RWPE2 (cell line): Measurements from ENCODE around the gene SLC9A7.

Source experiments
- ATAC-seq: fragments of 200-7000 bp; cut with Tn5 transposase; 3 replicates; pipeline ENCODE4 v1.9.1; 2021; ENCODE audit warnings: low read depth
- DNase-seq: peaks from one replicate; pipeline ENCODE4 v3.0.0-alpha.2; 2020; ENCODE audit warnings: low spot score
- H3K27ac ChIP-seq: fragments of 450-650 bp; 2 replicates; pipeline ENCODE4 v1.5.1; 2017; ENCODE audit warnings: mild to moderate bottlenecking; ENCODE audit not compliant: poor library complexity, severe bottlenecking
- H3K27me3 ChIP-seq: fragments of 250-450 bp; sonication (Bioruptor Pico); 2 replicates; pipeline ENCODE4 v1.5.1; 2021; ENCODE audit warnings: mild to moderate bottlenecking, moderate library complexity; ENCODE audit not compliant: insufficient read depth, poor library complexity, severe bottlenecking
- H3K36me3 ChIP-seq: fragments of 250-450 bp; sonication (Bioruptor Pico); 2 replicates; pipeline ENCODE4 v1.5.1; 2020; ENCODE audit warnings: low read depth, mild to moderate bottlenecking, moderate library complexity
- H3K4me1 ChIP-seq: fragments of 250-450 bp; sonication (Bioruptor Pico); 2 replicates; pipeline ENCODE4 v1.5.1; 2021; ENCODE audit warnings: mild to moderate bottlenecking, moderate library complexity; ENCODE audit not compliant: insufficient read depth, poor library complexity, severe bottlenecking
- H3K4me3 ChIP-seq: fragments of 250-450 bp; sonication (Bioruptor Pico); 2 replicates; pipeline ENCODE4 v1.5.1; 2021; ENCODE audit warnings: mild to moderate bottlenecking, moderate library complexity; ENCODE audit not compliant: severe bottlenecking
- H3K9me3 ChIP-seq: fragments of 250-450 bp; sonication (Bioruptor Pico); 2 replicates; pipeline ENCODE4 v1.5.1; 2021; ENCODE audit warnings: mild to moderate bottlenecking, moderate library complexity; ENCODE audit not compliant: severe bottlenecking
- CTCF ChIP-seq: fragments of 450-650 bp; IDR thresholded peaks from one replicate; pipeline ENCODE4 v1.5.1; 2017; ENCODE audit warnings: mild to moderate bottlenecking, moderate library complexity; ENCODE audit not compliant: poor library complexity, severe bottlenecking

SLC9A7 gene

GRCh38 chrX:46755671-46756070 is 3.2 kb downstream of the SLC9A7 start:
- no peak for TF ChIP-seq CTCF
- no peaks in the 10 kb centered on the region for H3K9me3 ChIP-seq
- H3K27ac ChIP-seq, result no peak overlapping the region
- H3K4me1 ChIP-seq, result peaks cover 12% of the 10 kb centered on the region
- DNase-seq (no peak), ATAC-seq (no peak)
- H3K27me3 ChIP-seq, result no peaks in the 10 kb centered on the region
- peaks cover 2% of the 10 kb centered on the region; the same call in 1 of the 2 replicates for H3K36me3 ChIP-seq
- H3K4me3 ChIP-seq, result no peak overlapping the region

GRCh38 chrX:46754586-46755061 is 4.3 kb downstream of the SLC9A7 start:
- no peaks in the 10 kb centered on the region for H3K9me3 ChIP-seq
- ATAC-seq (no peak), DNase-seq (no peak)
- peaks cover 10% of the 10 kb centered on the region for H3K4me1 ChIP-seq
- TF ChIP-seq CTCF, result no peak
- H3K36me3 ChIP-seq, result peaks cover 2% of the 10 kb centered on the region; the same call in 1 of the 2 replicates
- no peak overlapping the region for H3K27ac ChIP-seq
- no peaks in the 10 kb centered on the region for H3K27me3 ChIP-seq
- no peak overlapping the region for H3K4me3 ChIP-seq

GRCh38 chrX:46754036-46754435 is 4.9 kb downstream of the SLC9A7 start:
- no peak for ATAC-seq
- no peak overlapping the region for H3K27ac ChIP-seq
- TF ChIP-seq CTCF, result no peak
- H3K4me1 ChIP-seq, result peaks cover 9% of the 10 kb centered on the region
- H3K36me3 ChIP-seq, result peaks cover 2% of the 10 kb centered on the region; the same call in 1 of the 2 replicates
- H3K9me3 ChIP-seq, result no peaks in the 10 kb centered on the region
- H3K27me3 ChIP-seq, result no peaks in the 10 kb centered on the region
- H3K4me3 ChIP-seq, result no peak overlapping the region
- DNase-seq, result no peak

- Histone ChIP-seq H3K9me3 (no peaks in the 10 kb centered on the region), H3K36me3 (no peaks in the 10 kb centered on the region), H3K4me3 (no peak overlapping the region), H3K27me3 (no peaks in the 10 kb centered on the region), H3K27ac (no peak overlapping the region), H3K4me1 (no peaks in the 10 kb centered on the region)
- ATAC-seq (no peak), DNase-seq (no peak)
- TF ChIP-seq CTCF, result no peak
Measured at GRCh38 chrX:46750889-46751288, 8.0 kb downstream of the SLC9A7 start.

GRCh38 chrX:46744009-46744408 is 14.9 kb downstream of the SLC9A7 start:
- ATAC-seq (no peak), DNase-seq (no peak)
- H3K27ac ChIP-seq, result no peak overlapping the region
- no peak for TF ChIP-seq CTCF
- H3K4me3 ChIP-seq, result no peak overlapping the region
- H3K36me3 ChIP-seq, result no peaks in the 10 kb centered on the region
- H3K27me3 ChIP-seq, result no peaks in the 10 kb centered on the region
- no peaks in the 10 kb centered on the region for H3K4me1 ChIP-seq
- H3K9me3 ChIP-seq, result no peaks in the 10 kb centered on the region
